ENCODE measurements around the gene CORO2A.

DNA sequence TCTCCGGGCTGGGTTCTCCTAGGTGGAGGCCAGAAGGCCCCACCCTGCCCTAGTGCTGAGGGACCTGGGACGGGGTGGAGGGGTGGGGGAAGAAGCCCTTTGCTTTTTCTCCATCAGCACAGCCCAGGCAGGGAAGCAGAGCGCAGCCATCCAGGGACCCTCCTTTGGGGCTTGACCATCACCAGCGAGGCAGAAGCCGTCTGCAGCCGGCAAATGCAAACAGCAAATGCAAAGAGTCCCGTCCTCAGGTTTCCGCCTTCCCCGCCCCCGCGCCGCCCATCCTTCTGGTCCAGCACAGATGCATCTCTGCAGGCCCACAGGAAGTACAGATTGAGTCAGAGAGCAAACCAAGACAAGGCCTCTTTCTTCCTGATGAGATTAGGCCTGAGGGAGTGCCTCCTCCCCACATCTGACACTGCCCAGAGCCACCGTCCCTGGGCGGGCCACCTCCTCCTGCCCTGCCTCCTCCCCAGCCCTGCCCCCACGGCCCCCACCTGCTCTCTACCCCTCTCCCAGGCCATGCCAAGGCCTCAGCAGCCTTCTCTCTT, 23.4 kb downstream of the CORO2A start:
- TF ChIP-seq, protein P1, sequence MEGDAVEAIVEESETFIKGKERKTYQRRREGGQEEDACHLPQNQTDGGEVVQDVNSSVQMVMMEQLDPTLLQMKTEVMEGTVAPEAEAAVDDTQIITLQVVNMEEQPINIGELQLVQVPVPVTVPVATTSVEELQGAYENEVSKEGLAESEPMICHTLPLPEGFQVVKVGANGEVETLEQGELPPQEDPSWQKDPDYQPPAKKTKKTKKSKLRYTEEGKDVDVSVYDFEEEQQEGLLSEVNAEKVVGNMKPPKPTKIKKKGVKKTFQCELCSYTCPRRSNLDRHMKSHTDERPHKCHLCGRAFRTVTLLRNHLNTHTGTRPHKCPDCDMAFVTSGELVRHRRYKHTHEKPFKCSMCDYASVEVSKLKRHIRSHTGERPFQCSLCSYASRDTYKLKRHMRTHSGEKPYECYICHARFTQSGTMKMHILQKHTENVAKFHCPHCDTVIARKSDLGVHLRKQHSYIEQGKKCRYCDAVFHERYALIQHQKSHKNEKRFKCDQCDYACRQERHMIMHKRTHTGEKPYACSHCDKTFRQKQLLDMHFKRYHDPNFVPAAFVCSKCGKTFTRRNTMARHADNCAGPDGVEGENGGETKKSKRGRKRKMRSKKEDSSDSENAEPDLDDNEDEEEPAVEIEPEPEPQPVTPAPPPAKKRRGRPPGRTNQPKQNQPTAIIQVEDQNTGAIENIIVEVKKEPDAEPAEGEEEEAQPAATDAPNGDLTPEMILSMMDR (IDR thresholded peaks at IDR 0.05): no peak
- no peak for TF ChIP-seq POLR2A (IDR thresholded peaks at IDR 0.05)
